Measurements from ENCODE around the gene CFAP45.

CFAP45 gene

DNA sequence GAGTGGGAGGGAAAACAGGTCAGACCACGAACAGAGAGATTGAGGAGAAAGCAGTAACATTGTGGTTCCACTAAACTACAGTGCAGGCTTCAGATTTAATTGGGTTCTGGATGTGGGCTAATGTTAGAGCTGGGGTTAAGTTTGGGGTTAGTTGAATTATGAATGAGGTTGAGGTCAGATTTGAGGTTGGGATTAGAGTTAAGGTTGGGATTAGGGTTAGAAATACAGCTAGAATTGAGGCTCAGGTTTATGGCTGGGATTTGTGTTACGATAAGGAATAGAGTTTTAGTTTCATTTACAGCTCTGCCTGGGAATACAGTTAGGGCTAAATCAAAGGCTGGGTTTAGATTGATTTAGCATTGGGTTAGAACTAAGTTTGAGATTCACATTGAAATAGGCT is 35.7 kb downstream of the CFAP45 start:
- Mint-ChIP-seq H3K4me1 (peaks cover 21% of the 10 kb centered on the region), H3K36me3 (ENCODE audit: low read depth) (no peaks in the 10 kb centered on the region), H3K27ac (peak overlapping the region; percentile 1 to 27 (median 4)), H3K27me3 (ENCODE audit: low read depth) (peaks cover 12% of the 10 kb centered on the region), H3K4me3 (no peak overlapping the region), H3K9me3 (no peaks in the 10 kb centered on the region)
- TF ChIP-seq, protein P1, sequence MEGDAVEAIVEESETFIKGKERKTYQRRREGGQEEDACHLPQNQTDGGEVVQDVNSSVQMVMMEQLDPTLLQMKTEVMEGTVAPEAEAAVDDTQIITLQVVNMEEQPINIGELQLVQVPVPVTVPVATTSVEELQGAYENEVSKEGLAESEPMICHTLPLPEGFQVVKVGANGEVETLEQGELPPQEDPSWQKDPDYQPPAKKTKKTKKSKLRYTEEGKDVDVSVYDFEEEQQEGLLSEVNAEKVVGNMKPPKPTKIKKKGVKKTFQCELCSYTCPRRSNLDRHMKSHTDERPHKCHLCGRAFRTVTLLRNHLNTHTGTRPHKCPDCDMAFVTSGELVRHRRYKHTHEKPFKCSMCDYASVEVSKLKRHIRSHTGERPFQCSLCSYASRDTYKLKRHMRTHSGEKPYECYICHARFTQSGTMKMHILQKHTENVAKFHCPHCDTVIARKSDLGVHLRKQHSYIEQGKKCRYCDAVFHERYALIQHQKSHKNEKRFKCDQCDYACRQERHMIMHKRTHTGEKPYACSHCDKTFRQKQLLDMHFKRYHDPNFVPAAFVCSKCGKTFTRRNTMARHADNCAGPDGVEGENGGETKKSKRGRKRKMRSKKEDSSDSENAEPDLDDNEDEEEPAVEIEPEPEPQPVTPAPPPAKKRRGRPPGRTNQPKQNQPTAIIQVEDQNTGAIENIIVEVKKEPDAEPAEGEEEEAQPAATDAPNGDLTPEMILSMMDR (IDR thresholded peaks at IDR 0.05; ENCODE audit: unreplicated experiment in 3 of 3), result no peak

DNA sequence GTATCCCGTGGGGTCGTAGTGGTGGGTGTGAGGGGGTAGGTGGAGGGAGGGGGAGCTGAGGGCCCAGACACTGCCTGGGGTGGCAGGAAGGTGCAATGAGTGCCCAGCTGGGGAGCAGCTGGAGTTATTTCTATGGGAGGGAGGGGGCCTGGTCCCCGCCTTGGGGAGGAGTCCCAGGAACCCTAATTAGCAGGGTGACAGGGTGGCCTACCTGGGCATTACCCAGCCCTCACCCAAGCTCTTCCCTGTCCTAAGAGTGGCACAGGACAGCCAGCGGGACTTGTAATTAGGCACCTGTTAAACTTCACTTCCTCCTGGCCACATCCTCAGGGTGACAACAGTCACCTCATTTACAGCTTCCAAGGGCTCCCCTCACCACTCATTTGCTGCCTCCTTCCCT is 37.4 kb downstream of the CFAP45 start, which contains the start of gene VSIG8:
TSS of gene VSIG8 (minus strand) at position 101 of the 400 bp plus-strand sequence. CDS start 136 bp downstream, outside the sequence.
- TF ChIP-seq, protein P1 (IDR thresholded peaks at IDR 0.05; ENCODE audit: unreplicated experiment in 3 of 3), result no peak
- Mint-ChIP-seq H3K4me3 (no peak within 1 kb of the TSS), H3K27ac (no peak within 1 kb of the TSS), H3K4me1 (peaks cover 15% of the 10 kb centered on the region), H3K36me3 (ENCODE audit: low read depth) (no peaks in the 10 kb centered on the region), H3K27me3 (ENCODE audit: low read depth) (peaks cover 12% of the 10 kb centered on the region), H3K9me3 (no peaks in the 10 kb centered on the region)

DNA sequence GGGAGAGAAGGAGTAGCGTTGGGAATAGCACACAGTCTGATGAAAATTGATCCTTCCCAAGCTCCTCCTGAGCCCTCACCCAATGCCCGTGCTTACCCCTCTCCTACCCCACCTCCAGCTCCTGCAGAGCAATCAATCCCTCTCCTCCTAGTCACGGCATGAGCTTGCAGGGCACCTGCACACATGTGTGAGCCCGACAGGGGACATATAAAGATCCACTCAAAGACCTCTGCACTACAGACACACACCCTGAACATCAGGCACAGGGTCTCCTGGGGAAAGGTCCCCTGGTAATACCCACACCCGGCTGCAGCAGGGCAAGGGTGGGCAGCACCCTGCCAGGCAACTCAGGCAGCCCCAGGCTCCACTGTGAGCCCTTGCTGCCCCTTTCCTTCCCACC is 37.9 kb downstream of the CFAP45 start:
- Mint-ChIP-seq H3K4me3 (no peak overlapping the region), H3K27ac (no peak overlapping the region), H3K27me3 (ENCODE audit: low read depth) (peaks cover 12% of the 10 kb centered on the region), H3K36me3 (ENCODE audit: low read depth) (no peaks in the 10 kb centered on the region), H3K9me3 (no peaks in the 10 kb centered on the region), H3K4me1 (peaks cover 9% of the 10 kb centered on the region)
- TF ChIP-seq, protein P1 (IDR thresholded peaks at IDR 0.05; ENCODE audit: unreplicated experiment in 3 of 3), result no peak

GRCh38 chr1:159861218-159861617 is 38.7 kb downstream of the CFAP45 start:
- Mint-ChIP-seq H3K4me1 (peaks cover 6% of the 10 kb centered on the region), H3K4me3 (no peak overlapping the region), H3K36me3 (ENCODE audit: low read depth) (no peaks in the 10 kb centered on the region), H3K9me3 (no peaks in the 10 kb centered on the region), H3K27me3 (ENCODE audit: low read depth) (peaks cover 17% of the 10 kb centered on the region), H3K27ac (no peak overlapping the region)
- TF ChIP-seq, protein P1 (IDR thresholded peaks at IDR 0.05; ENCODE audit: unreplicated experiment in 3 of 3), result no peak

DNA sequence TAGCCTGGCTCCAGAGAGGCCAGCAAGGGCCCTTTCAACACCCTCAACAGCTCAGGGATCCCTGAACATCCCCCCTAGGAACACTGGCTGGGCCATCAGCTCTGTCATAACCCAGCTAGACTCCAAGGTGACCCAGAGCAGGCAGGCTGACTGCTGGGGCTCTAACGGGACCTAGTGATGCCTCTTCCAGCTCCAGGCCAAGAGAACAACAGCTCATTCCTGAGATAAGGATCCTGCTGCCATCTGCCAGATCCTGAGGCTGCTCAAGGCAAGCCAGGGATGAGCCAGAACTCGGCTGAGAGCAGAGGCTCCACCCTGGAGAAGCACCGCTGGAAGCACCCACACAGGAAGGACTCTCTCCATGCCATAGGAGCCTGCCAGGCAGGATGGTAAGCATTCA is 39.5 kb downstream of the CFAP45 start:
- H3K4me1 Mint-ChIP-seq, result peaks cover 6% of the 10 kb centered on the region
- no peaks in the 10 kb centered on the region for H3K9me3 Mint-ChIP-seq
- peaks cover 13% of the 10 kb centered on the region for H3K27me3 Mint-ChIP-seq (ENCODE audit: low read depth)
- H3K27ac Mint-ChIP-seq, result no peak overlapping the region
- no peaks in the 10 kb centered on the region for H3K36me3 Mint-ChIP-seq (ENCODE audit: low read depth)
- no peak overlapping the region for H3K4me3 Mint-ChIP-seq
- TF ChIP-seq, protein P1 (IDR thresholded peaks at IDR 0.05; ENCODE audit: unreplicated experiment in 3 of 3), result no peak

- Mint-ChIP-seq H3K27me3 (ENCODE audit: low read depth) (peaks cover 17% of the 10 kb centered on the region), H3K27ac (no peak overlapping the region), H3K4me3 (no peak overlapping the region), H3K4me1 (peaks cover 5% of the 10 kb centered on the region), H3K36me3 (ENCODE audit: low read depth) (no peaks in the 10 kb centered on the region), H3K9me3 (no peaks in the 10 kb centered on the region)
- TF ChIP-seq, protein P1 (IDR thresholded peaks at IDR 0.05; ENCODE audit: unreplicated experiment in 3 of 3), result no peak
These were observed 40.1 kb downstream of the CFAP45 start for GRCh38 chr1:159859767-159860322.

Data from nephron (organoid).